Esophagus squamous epithelium (tissue), 5 donors: ENCODE data around the gene LIMS1. TPM values are rescaled to one million over a fixed set of nuclear protein-coding genes. Genes with fewer than 3 reads are reported as not detected.

Experiments
- DNase-seq: peaks from one replicate; lab custom pipeline; 2025; lab: John Stamatoyannopoulos, UW
- H3K27ac ChIP-seq, 4 donors: fragments of 200-600 bp; sonication (generic); one replicate each; pipeline ENCODE4 v1.5.1; 2016 to 2019; ENCODE audit warnings: mild to moderate bottlenecking in 1 of 4
- H3K27me3 ChIP-seq, 4 donors: fragments of 200-600 bp; sonication (generic); 1 replicate in 3 of 4; 2 replicates in 1 of 4; pipeline versions ENCODE4 v1.5.1 to v1.6.0; 2017 to 2021; ENCODE audit warnings: antibody characterized with exemption in 1 of 4
- H3K36me3 ChIP-seq, 3 donors: fragments of 200-600 bp; sonication (generic); one replicate each; pipeline ENCODE4 v1.5.1; 2016 to 2019
- H3K4me1 ChIP-seq, 3 donors: fragments of 200-600 bp; sonication (generic); one replicate each; pipeline ENCODE4 v1.5.1; 2017 to 2019
- H3K4me3 ChIP-seq, 4 donors: fragments of 200-600 bp; sonication (generic); 1 replicate in 3 of 4; 2 replicates in 1 of 4; pipeline ENCODE4 v1.5.1; 2016 to 2019; ENCODE audit warnings: mild to moderate bottlenecking in 2 of 4, moderate library complexity in 1 of 4
- H3K9me3 ChIP-seq, 3 donors: fragments of 200-600 bp; sonication (generic); one replicate each; pipeline ENCODE4 v1.5.1; 2016 to 2019
- POLR2A ChIP-seq, 4 donors: fragments of 450-650 bp; IDR thresholded peaks; one replicate each; pipeline ENCODE4 v1.6.1; 2017; ENCODE audit warnings: antibody characterized with exemption in 4 of 4, mild to moderate bottlenecking in 4 of 4, moderate library complexity in 3 of 4
- WGBS, 2 donors: methylation state at CpG; one replicate each; pipeline ENCODE4 v1.1.5; 2018; 5-methylcytosine and 5-hydroxymethylcytosine counted together
- intact Hi-C: fragments of 100-400 bp; cut with DNase I; formaldehyde crosslinking; loops from one replicate; pipeline ENCODE4 v1.15.0; 2022
- total RNA-seq, 4 donors: library from RNA; depleted of rRNA; stranded (reverse); fragments of >200 nt; gene quantifications; one replicate each; pipeline ENCODE4 v1.1.0, GENCODE V29; 2016
- TF ChIP-seq, protein P1 (sequence below), 6 experiments: fragments of 450-650 bp in 4 of 6; fragments of 200-600 bp in 2 of 6; sonication (generic) in 2 of 6; IDR thresholded peaks; one replicate each; pipeline ENCODE4 v1.5.1; 2016 to 2019; ENCODE audit warnings: antibody characterized with exemption in 6 of 6, mild to moderate bottlenecking in 4 of 6, moderate library complexity in 4 of 6
- donor health status: DM: yes; HTN: yes; CAD: no.

The LIMS1 gene
- total RNA-seq, 4 donors from 2014 or later = 37.8 to 66.2 (median 54.0) TPM

DNA sequence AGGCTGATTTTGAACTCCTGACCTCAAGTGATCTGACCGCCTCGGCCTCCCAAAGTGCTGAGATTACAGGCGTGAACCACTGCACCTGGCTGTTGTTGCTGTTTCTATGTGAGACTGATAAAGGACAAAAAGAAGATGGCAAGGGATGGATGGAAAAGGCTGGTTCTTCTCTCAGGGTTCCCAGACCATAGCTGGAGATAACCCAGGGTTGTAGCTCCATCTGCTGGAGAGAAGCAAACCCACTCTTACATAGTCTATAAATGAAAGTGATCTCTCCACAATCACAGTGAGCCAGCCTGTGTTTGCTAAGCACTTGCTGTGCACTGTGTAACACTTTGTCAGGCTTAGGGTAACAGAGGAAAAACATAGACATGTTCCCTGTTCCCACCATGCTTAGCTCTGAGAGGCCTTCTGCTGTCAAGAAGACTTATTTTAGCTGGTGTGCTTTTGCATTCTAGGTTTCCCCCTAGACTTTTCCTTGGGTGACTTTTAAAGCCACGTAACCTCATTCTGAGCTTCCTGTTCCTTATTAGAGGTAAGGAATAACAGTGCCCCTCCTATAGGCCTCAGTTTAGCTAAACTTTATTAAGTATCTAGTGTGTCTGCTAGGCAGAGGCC, 49.7 kb downstream of the LIMS1 start:
- peaks cover 6 to 63% (median 34%) of the 10 kb centered on the region in 3 donors for H3K4me1 ChIP-seq
- TF ChIP-seq, protein P1, sequence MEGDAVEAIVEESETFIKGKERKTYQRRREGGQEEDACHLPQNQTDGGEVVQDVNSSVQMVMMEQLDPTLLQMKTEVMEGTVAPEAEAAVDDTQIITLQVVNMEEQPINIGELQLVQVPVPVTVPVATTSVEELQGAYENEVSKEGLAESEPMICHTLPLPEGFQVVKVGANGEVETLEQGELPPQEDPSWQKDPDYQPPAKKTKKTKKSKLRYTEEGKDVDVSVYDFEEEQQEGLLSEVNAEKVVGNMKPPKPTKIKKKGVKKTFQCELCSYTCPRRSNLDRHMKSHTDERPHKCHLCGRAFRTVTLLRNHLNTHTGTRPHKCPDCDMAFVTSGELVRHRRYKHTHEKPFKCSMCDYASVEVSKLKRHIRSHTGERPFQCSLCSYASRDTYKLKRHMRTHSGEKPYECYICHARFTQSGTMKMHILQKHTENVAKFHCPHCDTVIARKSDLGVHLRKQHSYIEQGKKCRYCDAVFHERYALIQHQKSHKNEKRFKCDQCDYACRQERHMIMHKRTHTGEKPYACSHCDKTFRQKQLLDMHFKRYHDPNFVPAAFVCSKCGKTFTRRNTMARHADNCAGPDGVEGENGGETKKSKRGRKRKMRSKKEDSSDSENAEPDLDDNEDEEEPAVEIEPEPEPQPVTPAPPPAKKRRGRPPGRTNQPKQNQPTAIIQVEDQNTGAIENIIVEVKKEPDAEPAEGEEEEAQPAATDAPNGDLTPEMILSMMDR (IDR thresholded peaks at IDR 0.05) = peak; percentile 67 to 86 (median 74)
- TF ChIP-seq POLR2A (IDR thresholded peaks at IDR 0.05) = no peak
- intact Hi-C loops = no loop called here

DNA sequence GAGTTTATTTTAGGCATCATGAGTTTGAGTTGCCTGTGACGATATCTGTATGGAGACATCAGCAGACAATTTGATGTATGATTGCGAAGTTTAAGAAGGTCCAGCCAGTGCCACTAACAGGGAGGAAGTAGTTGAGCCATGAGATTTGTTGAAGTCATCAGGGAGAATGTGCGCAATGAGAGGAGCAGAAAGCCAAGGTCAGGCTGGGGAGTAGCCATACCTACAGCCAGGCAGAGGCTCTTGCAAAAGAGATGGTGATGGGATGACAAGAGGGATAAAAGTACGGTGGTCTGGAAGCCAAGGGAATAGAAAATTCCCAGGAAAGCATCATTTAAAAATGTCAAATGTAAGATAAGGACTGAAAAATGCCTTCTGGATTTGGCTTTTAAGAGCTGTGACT, 51.2 kb downstream of the LIMS1 start:
- no peaks in the 10 kb centered on the region for H3K36me3 ChIP-seq
- H3K4me3 ChIP-seq = no peak overlapping the region
- no peaks in the 10 kb centered on the region for H3K9me3 ChIP-seq
- no peaks in the 10 kb centered on the region for H3K27me3 ChIP-seq
- peaks cover 6 to 58% (median 22%) of the 10 kb centered on the region in 3 donors for H3K4me1 ChIP-seq
- TF ChIP-seq POLR2A (IDR thresholded peaks at IDR 0.05) = no peak
- TF ChIP-seq, protein P1 (IDR thresholded peaks at IDR 0.05) = no peak
- H3K27ac ChIP-seq = no peak overlapping the region
- DNase-seq = no peak
- 81 to 86% methylated on average over 4 of the region's 4 CpGs for WGBS, 2 donors
- intact Hi-C loops = no loop called here

More for the DNA sequence above, 49.7 kb downstream of the LIMS1 start:
- H3K27me3 ChIP-seq = no peaks in the 10 kb centered on the region
- no peak for DNase-seq
- no peak overlapping the region for H3K27ac ChIP-seq
- no peak overlapping the region for H3K4me3 ChIP-seq
- H3K36me3 ChIP-seq = no peaks in the 10 kb centered on the region
- H3K9me3 ChIP-seq = no peaks in the 10 kb centered on the region
- WGBS, 2 donors = 60 to 69% methylated on average over 1 of the region's 4 CpGs

DNA sequence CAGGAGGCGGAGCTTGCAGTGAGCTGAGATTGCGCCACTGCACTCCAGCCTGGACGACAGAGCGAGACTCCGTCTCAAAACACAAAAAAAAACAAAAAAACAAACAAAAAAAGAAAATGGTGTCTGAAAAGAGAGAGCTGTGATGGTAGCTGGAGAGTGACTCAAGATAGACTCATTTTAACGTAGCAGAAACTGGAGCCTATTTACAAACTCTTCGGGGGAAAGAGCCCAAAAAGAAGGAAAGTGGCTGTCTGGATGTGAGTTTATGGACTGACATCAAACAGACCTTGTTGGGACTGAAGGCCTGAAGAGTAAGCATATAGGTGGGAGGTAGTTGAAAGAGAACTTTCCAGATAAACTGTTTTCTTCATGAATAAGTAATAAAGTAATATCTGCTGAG, 51.8 kb downstream of the LIMS1 start:
- DNase-seq = no peak
- Histone ChIP-seq H3K4me3 (no peak overlapping the region), H3K4me1 (peaks cover 6 to 51% (median 15%) of the 10 kb centered on the region in 3 donors), H3K27me3 (no peaks in the 10 kb centered on the region), H3K27ac (peak overlapping the region in 2 of 4 donors; percentile 62 to 71), H3K9me3 (no peaks in the 10 kb centered on the region), H3K36me3 (no peaks in the 10 kb centered on the region)
- WGBS, 2 donors = 82 to 84% methylated on average over 7 of the region's 7 CpGs
- intact Hi-C loops = no loop called here
- no peak for TF ChIP-seq POLR2A (IDR thresholded peaks at IDR 0.05)
- TF ChIP-seq, protein P1 (IDR thresholded peaks at IDR 0.05) = no peak

DNA sequence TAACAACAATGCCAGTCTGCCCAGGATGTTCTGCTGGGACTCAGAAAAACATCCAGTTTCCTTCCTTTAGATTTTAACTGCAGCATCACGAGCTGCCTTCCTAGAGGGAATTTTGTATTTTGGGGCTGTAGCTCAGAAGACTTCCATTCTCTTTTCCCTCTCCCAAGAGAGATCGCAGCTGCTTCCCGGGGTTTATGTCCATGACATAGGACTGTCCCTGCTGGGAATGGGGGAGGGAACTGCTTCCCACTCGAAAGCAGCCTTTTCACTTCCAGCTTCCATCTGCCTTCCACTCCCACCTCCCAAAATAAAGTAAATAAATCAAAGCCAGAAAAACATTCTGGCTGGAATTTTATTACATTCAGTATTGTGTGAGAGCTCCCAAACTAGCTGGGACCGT, 52.4 kb downstream of the LIMS1 start:
- H3K4me1 ChIP-seq = peaks cover 6 to 46% (median 14%) of the 10 kb centered on the region in 3 donors

DNA sequence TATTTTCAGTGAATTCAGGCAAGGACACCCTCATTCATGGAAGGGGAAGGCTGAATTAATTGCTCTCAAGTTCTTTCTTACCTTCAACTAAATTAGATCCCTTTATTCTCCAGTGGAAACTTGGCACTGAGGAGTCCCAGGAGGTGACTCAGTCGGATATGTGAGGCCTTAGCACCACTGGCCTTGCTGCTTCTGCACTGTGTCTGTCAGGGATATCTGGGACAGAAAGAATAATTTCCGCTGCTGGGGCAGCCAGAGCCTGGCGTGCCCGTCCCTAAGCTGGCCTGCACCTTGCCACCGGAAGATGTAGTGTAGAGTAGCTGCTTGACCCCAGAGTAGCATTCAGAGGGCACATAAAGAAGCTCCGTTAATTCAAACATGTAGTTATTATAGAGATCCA, 53.4 kb downstream of the LIMS1 start:
- Histone ChIP-seq H3K27me3 (no peaks in the 10 kb centered on the region), H3K4me3 (no peak overlapping the region), H3K9me3 (no peaks in the 10 kb centered on the region), H3K36me3 (no peaks in the 10 kb centered on the region), H3K4me1 (peaks cover 6 to 51% (median 14%) of the 10 kb centered on the region in 3 donors), H3K27ac (peak overlapping the region; percentile 4 to 71 (median 60))
- DNase-seq = no peak
- 49 to 66% methylated on average over 5 to 6 of the region's 6 CpGs for WGBS, 2 donors
- intact Hi-C loops = no loop called here
- TF ChIP-seq POLR2A (IDR thresholded peaks at IDR 0.05) = no peak
- TF ChIP-seq, protein P1 (IDR thresholded peaks at IDR 0.05) = no peak

More for the DNA sequence above, 52.4 kb downstream of the LIMS1 start:
- TF ChIP-seq POLR2A (IDR thresholded peaks at IDR 0.05) = no peak
- TF ChIP-seq, protein P1 (IDR thresholded peaks at IDR 0.05) = no peak
- H3K9me3 ChIP-seq = no peaks in the 10 kb centered on the region
- intact Hi-C loops = no loop called here
- DNase-seq = no peak
- no peaks in the 10 kb centered on the region for H3K27me3 ChIP-seq
- H3K36me3 ChIP-seq = no peaks in the 10 kb centered on the region
- H3K27ac ChIP-seq = peak overlapping the region in 2 of 4 donors; percentile 62 to 71
- H3K4me3 ChIP-seq = no peak overlapping the region
- WGBS, 2 donors = 50 to 59% methylated on average over 4 to 5 of the region's 5 CpGs
